OCI-LY7 (cell line): ENCODE results near the gene DPT.

Source experiments
- EZH2phosphoT487 ChIP-seq: fragments of 200-600 bp; sonication (generic); IDR thresholded peaks from 2 replicates; pipeline ENCODE4 v1.6.1; 2018; ENCODE audit warnings: low read depth, borderline replicate concordance, mild to moderate bottlenecking, mixed run types, antibody characterized with exemption, low read length, moderate library complexity, mixed read lengths
- TF ChIP-seq, protein P1 (sequence below): fragments of 200-600 bp; sonication (generic); conservative IDR thresholded peaks from 2 replicates; pipeline ENCODE4 v1.5.1; 2014; ENCODE audit warnings: mild to moderate bottlenecking, antibody characterized with exemption, low read length, moderate library complexity, mixed read lengths

DNA sequence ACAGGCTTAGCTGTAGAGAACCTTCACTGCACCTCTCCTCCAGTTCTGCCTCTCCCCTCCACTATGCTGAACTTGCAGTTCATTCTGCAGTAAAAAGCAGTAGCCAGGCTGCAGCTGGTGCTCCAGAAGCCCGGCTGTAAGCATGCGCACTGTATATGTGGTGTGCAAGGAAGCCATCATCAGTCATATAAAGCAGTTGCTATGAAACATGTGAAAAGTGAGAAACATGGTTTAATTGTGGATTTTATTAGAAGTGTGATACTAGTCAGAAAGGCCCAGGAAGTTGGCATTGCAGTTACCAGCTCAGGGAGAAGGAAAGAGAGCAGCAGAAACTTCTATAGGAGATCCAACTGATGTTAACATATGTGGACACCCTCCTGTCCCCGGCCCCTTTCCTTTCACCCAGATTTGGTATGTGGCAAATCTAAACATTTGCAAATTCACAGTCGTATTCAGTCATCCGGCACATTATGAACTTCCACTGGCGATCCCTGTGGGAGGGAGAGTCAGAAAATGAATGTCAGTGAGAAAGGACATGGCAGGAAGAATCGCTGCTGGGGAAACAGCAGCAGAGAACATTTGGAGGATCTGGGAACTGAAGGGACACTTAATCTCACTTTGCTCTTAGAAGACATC, 32.8 kb downstream of the DPT start:
- TF ChIP-seq, protein P1, sequence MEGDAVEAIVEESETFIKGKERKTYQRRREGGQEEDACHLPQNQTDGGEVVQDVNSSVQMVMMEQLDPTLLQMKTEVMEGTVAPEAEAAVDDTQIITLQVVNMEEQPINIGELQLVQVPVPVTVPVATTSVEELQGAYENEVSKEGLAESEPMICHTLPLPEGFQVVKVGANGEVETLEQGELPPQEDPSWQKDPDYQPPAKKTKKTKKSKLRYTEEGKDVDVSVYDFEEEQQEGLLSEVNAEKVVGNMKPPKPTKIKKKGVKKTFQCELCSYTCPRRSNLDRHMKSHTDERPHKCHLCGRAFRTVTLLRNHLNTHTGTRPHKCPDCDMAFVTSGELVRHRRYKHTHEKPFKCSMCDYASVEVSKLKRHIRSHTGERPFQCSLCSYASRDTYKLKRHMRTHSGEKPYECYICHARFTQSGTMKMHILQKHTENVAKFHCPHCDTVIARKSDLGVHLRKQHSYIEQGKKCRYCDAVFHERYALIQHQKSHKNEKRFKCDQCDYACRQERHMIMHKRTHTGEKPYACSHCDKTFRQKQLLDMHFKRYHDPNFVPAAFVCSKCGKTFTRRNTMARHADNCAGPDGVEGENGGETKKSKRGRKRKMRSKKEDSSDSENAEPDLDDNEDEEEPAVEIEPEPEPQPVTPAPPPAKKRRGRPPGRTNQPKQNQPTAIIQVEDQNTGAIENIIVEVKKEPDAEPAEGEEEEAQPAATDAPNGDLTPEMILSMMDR, result no peak
- no peak for TF ChIP-seq EZH2phosphoT487
